ENCODE measurements around the gene TRRAP.

Gene TRRAP

GRCh38 chr7:99030457-99030856 is 152.1 kb downstream of the TRRAP start:
- TF ChIP-seq, protein P1, sequence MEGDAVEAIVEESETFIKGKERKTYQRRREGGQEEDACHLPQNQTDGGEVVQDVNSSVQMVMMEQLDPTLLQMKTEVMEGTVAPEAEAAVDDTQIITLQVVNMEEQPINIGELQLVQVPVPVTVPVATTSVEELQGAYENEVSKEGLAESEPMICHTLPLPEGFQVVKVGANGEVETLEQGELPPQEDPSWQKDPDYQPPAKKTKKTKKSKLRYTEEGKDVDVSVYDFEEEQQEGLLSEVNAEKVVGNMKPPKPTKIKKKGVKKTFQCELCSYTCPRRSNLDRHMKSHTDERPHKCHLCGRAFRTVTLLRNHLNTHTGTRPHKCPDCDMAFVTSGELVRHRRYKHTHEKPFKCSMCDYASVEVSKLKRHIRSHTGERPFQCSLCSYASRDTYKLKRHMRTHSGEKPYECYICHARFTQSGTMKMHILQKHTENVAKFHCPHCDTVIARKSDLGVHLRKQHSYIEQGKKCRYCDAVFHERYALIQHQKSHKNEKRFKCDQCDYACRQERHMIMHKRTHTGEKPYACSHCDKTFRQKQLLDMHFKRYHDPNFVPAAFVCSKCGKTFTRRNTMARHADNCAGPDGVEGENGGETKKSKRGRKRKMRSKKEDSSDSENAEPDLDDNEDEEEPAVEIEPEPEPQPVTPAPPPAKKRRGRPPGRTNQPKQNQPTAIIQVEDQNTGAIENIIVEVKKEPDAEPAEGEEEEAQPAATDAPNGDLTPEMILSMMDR (IDR thresholded peaks at IDR 0.05; ENCODE audit: low read depth, low read length, missing control alignments): no peak
- no peak for DNase-seq
- in situ Hi-C loops (cut with HindIII; ENCODE audit: low pct_ligation_motif_present, low sequenced_read_pairs): no loop called here
- Histone ChIP-seq H3K36me3 (replicated peaks) (peaks cover 65% of the 10 kb centered on the region), H3K27ac (no peak overlapping the region), H3K4me3 (ENCODE audit: low read depth, low read length) (no peak overlapping the region), H3K27me3 (replicated peaks) (no peaks in the 10 kb centered on the region)

- H3K4me3 ChIP-seq (ENCODE audit: low read depth, low read length): no peak overlapping the region
- peak; percentile 18 for DNase-seq
- TF ChIP-seq, protein P1 (IDR thresholded peaks at IDR 0.05; ENCODE audit: low read depth, low read length, missing control alignments): no peak
- H3K36me3 ChIP-seq (replicated peaks): peaks cover 69% of the 10 kb centered on the region
- no peak overlapping the region for H3K27ac ChIP-seq
- no peaks in the 10 kb centered on the region for H3K27me3 ChIP-seq (replicated peaks)
- in situ Hi-C loops (cut with HindIII; ENCODE audit: low pct_ligation_motif_present, low sequenced_read_pairs): no loop called here
These were observed 152.6 kb downstream of the TRRAP start for GRCh38 chr7:99030951-99031350.

DNA sequence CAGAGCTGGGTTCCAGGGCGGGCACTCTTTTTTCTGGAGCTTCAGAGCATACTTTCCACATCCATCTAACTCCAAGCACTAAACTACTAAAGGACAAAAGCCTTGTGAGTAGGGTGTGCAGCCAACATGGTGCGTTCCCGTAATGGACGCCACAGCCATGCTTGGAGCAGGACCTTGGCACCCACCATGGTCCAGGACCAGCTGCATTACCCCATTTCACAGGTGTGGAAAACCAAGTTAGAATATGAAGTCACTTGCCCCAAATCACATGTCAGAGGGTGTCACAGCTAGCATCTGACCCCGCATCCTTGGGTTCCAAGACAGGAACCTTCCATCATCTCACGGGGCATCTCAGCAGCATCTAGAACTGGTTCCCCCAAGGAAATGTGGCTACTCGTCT is 153.2 kb downstream of the TRRAP start:
- no peak for DNase-seq
- in situ Hi-C loops (cut with HindIII; ENCODE audit: low pct_ligation_motif_present, low sequenced_read_pairs): no loop called here
- peaks cover 73% of the 10 kb centered on the region for H3K36me3 ChIP-seq (replicated peaks)
- no peak overlapping the region for H3K27ac ChIP-seq
- H3K27me3 ChIP-seq (replicated peaks): no peaks in the 10 kb centered on the region
- TF ChIP-seq, protein P1 (IDR thresholded peaks at IDR 0.05; ENCODE audit: low read depth, low read length, missing control alignments): no peak
- H3K4me3 ChIP-seq (ENCODE audit: low read depth, low read length): no peak overlapping the region

- no peak for DNase-seq
- peaks cover 87% of the 10 kb centered on the region for H3K36me3 ChIP-seq (replicated peaks)
- H3K4me3 ChIP-seq (ENCODE audit: low read depth, low read length): no peak overlapping the region
- TF ChIP-seq, protein P1 (IDR thresholded peaks at IDR 0.05; ENCODE audit: low read depth, low read length, missing control alignments): no peak
- no peaks in the 10 kb centered on the region for H3K27me3 ChIP-seq (replicated peaks)
- in situ Hi-C loops (cut with HindIII; ENCODE audit: low pct_ligation_motif_present, low sequenced_read_pairs): no loop called here
- no peak overlapping the region for H3K27ac ChIP-seq
These were observed 154.6 kb downstream of the TRRAP start for GRCh38 chr7:99032928-99033327.

DNA sequence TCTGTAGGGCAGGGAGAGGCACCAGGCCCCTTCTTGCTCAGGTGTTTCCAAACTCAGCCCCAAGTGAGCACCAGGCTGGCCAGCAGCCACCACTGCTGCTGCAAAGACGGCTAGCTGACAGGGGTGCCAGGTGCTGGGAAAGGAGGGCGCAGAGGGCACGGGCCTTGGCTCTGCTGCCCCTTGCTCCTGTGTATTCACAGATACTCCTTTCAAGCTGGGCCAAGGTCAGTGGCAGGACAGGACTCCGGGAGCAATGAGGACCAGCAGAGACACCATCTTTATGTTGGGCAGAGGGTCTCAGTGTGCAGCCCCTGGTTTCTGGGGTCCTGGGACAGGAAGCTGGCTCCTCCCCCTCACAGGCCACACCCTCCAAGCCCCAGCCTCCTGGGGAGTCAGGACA is 155.4 kb downstream of the TRRAP start:
- in situ Hi-C loops (cut with HindIII; ENCODE audit: low pct_ligation_motif_present, low sequenced_read_pairs): no loop called here
- TF ChIP-seq, protein P1 (IDR thresholded peaks at IDR 0.05; ENCODE audit: low read depth, low read length, missing control alignments): no peak
- no peak overlapping the region for H3K4me3 ChIP-seq (ENCODE audit: low read depth, low read length)
- H3K27ac ChIP-seq: no peak overlapping the region
- no peaks in the 10 kb centered on the region for H3K27me3 ChIP-seq (replicated peaks)
- no peak for DNase-seq
- H3K36me3 ChIP-seq (replicated peaks): peaks cover 87% of the 10 kb centered on the region

DNA sequence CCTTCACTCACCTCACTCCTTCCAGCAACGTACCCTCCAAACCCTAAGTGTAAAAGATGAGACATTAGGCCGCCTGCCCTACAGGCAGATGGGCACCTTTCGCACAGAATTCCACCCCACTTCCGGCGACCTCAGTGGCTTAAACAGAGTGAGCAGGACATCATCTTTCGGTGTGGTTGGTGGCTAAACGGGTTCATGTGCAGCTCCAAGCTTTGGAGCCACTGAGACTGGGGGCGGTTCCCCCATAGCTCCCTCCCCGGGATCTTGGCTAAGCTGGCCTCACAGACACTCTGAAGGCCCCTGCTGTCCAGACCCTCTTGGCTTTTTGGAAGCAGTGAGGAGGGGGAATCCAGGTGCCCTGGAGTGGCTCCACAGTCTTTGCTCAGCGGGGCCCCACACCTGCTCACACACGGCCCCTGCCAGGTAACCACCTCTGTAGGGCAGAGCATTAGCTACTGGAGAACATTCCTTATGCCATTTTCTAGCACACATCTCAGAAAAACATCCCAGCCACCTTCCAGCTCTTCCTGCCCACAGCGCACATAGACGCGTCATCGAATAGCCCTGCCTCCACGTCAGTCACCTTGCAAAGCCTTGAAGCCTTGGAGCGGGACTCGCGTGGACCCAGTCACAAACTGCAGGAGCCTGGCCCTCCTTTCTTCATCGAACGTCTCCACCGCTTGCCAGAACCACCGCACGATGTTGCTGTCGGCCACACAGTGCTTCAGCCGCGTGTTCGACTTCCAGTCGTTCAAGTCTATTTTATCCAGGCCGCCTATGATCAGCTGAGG is 156.8 kb downstream of the TRRAP start:
- in situ Hi-C loops (cut with HindIII; ENCODE audit: low pct_ligation_motif_present, low sequenced_read_pairs): no loop called here
- Histone ChIP-seq H3K27me3 (replicated peaks) (no peaks in the 10 kb centered on the region), H3K4me3 (ENCODE audit: low read depth, low read length) (no peak overlapping the region), H3K36me3 (replicated peaks) (peaks cover 87% of the 10 kb centered on the region), H3K27ac (no peak overlapping the region)
- TF ChIP-seq, protein P1 (IDR thresholded peaks at IDR 0.05; ENCODE audit: low read depth, low read length, missing control alignments): no peak
- no peak for DNase-seq
